ENCODE measurements around the gene ADO. TPM values are rescaled to one million over a fixed set of nuclear protein-coding genes. Genes with fewer than 3 reads are reported as not detected.

The ADO gene
- total and polyA plus RNA-seq, 2 of the 4 experiments (the other 2 are of a cell fraction): 8.0 to 8.1 TPM

GRCh38 chr10:62842983-62843382 lies 38.5 kb downstream of the ADO start:
- Histone ChIP-seq H3K56ac (ENCODE audit: extremely low read depth, insufficient read depth, low read length) (no peak overlapping the region), H2BK15ac (ENCODE audit: low read depth, low read length) (no peak overlapping the region), H3K27me3 (ENCODE audit: control insufficient read depth, insufficient read depth, low read length) (peaks cover 7% of the 10 kb centered on the region), H3K36me3 (ENCODE audit: control insufficient read depth, insufficient read depth, low read length) (no peaks in the 10 kb centered on the region), H3K23ac (ENCODE audit: low read depth, low read length) (no peak overlapping the region), H2BK20ac (ENCODE audit: low read depth, low read length) (no peak overlapping the region), H3K27ac (ENCODE audit: insufficient read depth, low read length) (no peak overlapping the region), H3K14ac (replicated peaks; ENCODE audit: low read depth, low read length) (no peak overlapping the region), H2AFZ (replicated peaks; ENCODE audit: low read length, poor library complexity) (no peak overlapping the region), H4K91ac (ENCODE audit: insufficient read depth, low read depth, low read length) (no peak overlapping the region), H2BK120ac (ENCODE audit: low read depth, low read length) (no peak overlapping the region), H3K9me3 (ENCODE audit: control insufficient read depth, insufficient read depth, low read length) (peaks cover 2% of the 10 kb centered on the region; the same call in 1 of the 2 replicates), H3K4me2 (ENCODE audit: low read depth, low read length) (no peak overlapping the region), H3K18ac (ENCODE audit: low read depth, low read length) (no peak overlapping the region), H4K5ac (ENCODE audit: low read depth, low read length) (no peak overlapping the region), H3K9me1 (ENCODE audit: insufficient read depth, low read length) (no peaks in the 10 kb centered on the region), H3K4me1 (ENCODE audit: control insufficient read depth, insufficient read depth, low read length) (no peaks in the 10 kb centered on the region), H2AK9ac (replicated peaks; ENCODE audit: low read depth, low read length, poor library complexity) (no peak overlapping the region), H4K8ac (ENCODE audit: low read depth in 2 of 2, low read length in 2 of 2) (no peak overlapping the region), H2BK5ac (ENCODE audit: low read depth, low read length, poor library complexity, severe bottlenecking) (no peak overlapping the region), H3K9ac (ENCODE audit: low read depth, low read length) (no peak overlapping the region), H3K4ac (ENCODE audit: low read depth, low read length) (no peak overlapping the region), H3K79me1 (ENCODE audit: low read depth in 1 of 2, low read length in 2 of 2) (no peaks in the 10 kb centered on the region), H3K4me3 (ENCODE audit: insufficient read depth, low read depth, low read length) (no peak overlapping the region), H4K20me1 (ENCODE audit: insufficient read depth, low read length) (no peaks in the 10 kb centered on the region), H2AK5ac (ENCODE audit: low read depth, low read length) (no peak overlapping the region)
- intact Hi-C loops (cut with micrococcal nuclease): no loop called here
- in situ Hi-C loops (cut with MboI; ENCODE audit: low sequenced_read_pairs): no loop called here
- DNase-seq (no peak), ATAC-seq (ENCODE audit: low read depth) (no peak)
- BruUV-seq (replicated peaks): no TSS peak
- POLR2A ChIA-PET (ENCODE audit: unreplicated experiment): no interaction called here
- CTCF ChIA-PET: no interaction called here
- TF ChIP-seq MXI1 (IDR thresholded peaks at IDR 0.05; ENCODE audit: borderline replicate concordance, low read depth, low read length): no peak
- WGBS, 2 experiments (ENCODE audit: extremely low coverage in 2 of 2, insufficient read length in 1 of 2): no CpG with 5 or more reads among the region's 1 CpG
- dilution Hi-C loops (cut with HindIII; ENCODE audit: low sequenced_read_pairs, unreplicated experiment): no loop called here

Data from IMR-90 (cell line).